Left cardiac atrium (tissue), 4 donors: Measurements from ENCODE around the gene TEAD3. TPM values are rescaled to one million over a fixed set of nuclear protein-coding genes. Genes with fewer than 3 reads are reported as not detected.
A peak's percentile ranks its signal among the peaks of the same experiment; 100 is the strongest.

Experiments used
- ATAC-seq, 2 donors: fragments of 200-7000 bp; cut with Tn5 transposase; one replicate each; pipeline ENCODE4 v1.9.1; 2020; ENCODE audit warnings: mild to moderate bottlenecking in 2 of 2, moderate library complexity in 2 of 2
- DNase-seq: peaks from one replicate; pipeline ENCODE4 v3.0.0-alpha.2; 2020
- intact Hi-C, 2 donors: fragments of 100-400 bp; cut with DNase I; formaldehyde crosslinking; loops; one replicate each; pipeline versions ENCODE4 v1.14.1 to v1.15.1; 2022 to 2023
- total RNA-seq, 2 donors: library from RNA; stranded (reverse); fragmentation: NEBNext Ultra II Directional; extraction: Animal tissue kit (Norgen Biotek cat#: 25700); gene quantifications; one replicate each; pipeline ENCODE4 v1.2.1, GENCODE V29; 2021
- donor health status: DM: no; HTN: yes; CAD: no.
- donor health status: DM: no; HTN: yes; CAD: no; lungs with severe emphysema.
- donor health status: DM: yes; HTN: yes; CAD: no.
- donor health status: Dilated cardiomyopathy.

Gene TEAD3
- total RNA-seq, 2 donors from 2014 or later = 22.4 to 39.6 TPM

- intact Hi-C loops = no loop called here
- ATAC-seq = no peak
- DNase-seq = no peak
These were observed 13.8 kb downstream of the TEAD3 start for GRCh38 chr6:35483062-35483461.

- intact Hi-C loops = no loop called here
- DNase-seq = no peak
- no peak for ATAC-seq
These were observed 15.7 kb downstream of the TEAD3 start for GRCh38 chr6:35481226-35481625.

GRCh38 chr6:35480176-35480575 is 16.7 kb downstream of the TEAD3 start:
- DNase-seq = no peak
- intact Hi-C loops = no loop called here
- ATAC-seq = no peak

- ATAC-seq (no peak), DNase-seq (no peak)
- intact Hi-C loops = no loop called here
These were observed 18.6 kb downstream of the TEAD3 start for GRCh38 chr6:35478259-35478658.

GRCh38 chr6:35477551-35478179 is 19.2 kb downstream of the TEAD3 start:
- DNase-seq = no peak
- intact Hi-C loops = no loop called here
- ATAC-seq = no peak

GRCh38 chr6:35477028-35477427 is 19.9 kb downstream of the TEAD3 start:
- no peak for ATAC-seq
- DNase-seq = no peak
- intact Hi-C loops = no loop called here

- ATAC-seq (no peak), DNase-seq (no peak)
- intact Hi-C loops = no loop called here
These were observed 20.9 kb downstream of the TEAD3 start for GRCh38 chr6:35476004-35476403.

- no peak for DNase-seq
- no peak for ATAC-seq
- intact Hi-C loops = no loop called here
These were observed 21.3 kb downstream of the TEAD3 start for GRCh38 chr6:35475573-35475972.

- DNase-seq (no peak), ATAC-seq (no peak)
- intact Hi-C loops = no loop called here
These were observed 21.8 kb downstream of the TEAD3 start for GRCh38 chr6:35474942-35475570.

- no peak for DNase-seq
- ATAC-seq = no peak
- intact Hi-C loops = no loop called here
These were observed 22.5 kb downstream of the TEAD3 start for GRCh38 chr6:35474131-35474941.

GRCh38 chr6:35473850-35474130 is 23.1 kb downstream of the TEAD3 start:
- ATAC-seq (no peak), DNase-seq (no peak)
- intact Hi-C loops = no loop called here

- intact Hi-C loops = no loop called here
- ATAC-seq (no peak), DNase-seq (no peak)
These were observed 23.6 kb downstream of the TEAD3 start for GRCh38 chr6:35473075-35473849.

- intact Hi-C loops = no loop called here
- DNase-seq = no peak
- no peak for ATAC-seq
These were observed 25.0 kb downstream of the TEAD3 start for GRCh38 chr6:35471836-35472345.

GRCh38 chr6:35470663-35471120 is 26.2 kb downstream of the TEAD3 start:
- DNase-seq = no peak
- no peak for ATAC-seq
- intact Hi-C loops = no loop called here

GRCh38 chr6:35469751-35470662 is 26.9 kb downstream of the TEAD3 start:
- intact Hi-C loops = no loop called here
- DNase-seq (no peak), ATAC-seq (no peak)

- no peak for DNase-seq
- peak; percentile 33 to 42 for ATAC-seq
- intact Hi-C loops = no loop called here
These were observed 27.7 kb downstream of the TEAD3 start for GRCh38 chr6:35468980-35469750.

GRCh38 chr6:35468181-35468979 is 28.5 kb downstream of the TEAD3 start, which contains the start of gene RPL10A:
TSS of gene RPL10A (plus strand) at chr6:35468401. CDS start at chr6:35468435, 34 bp downstream.
- intact Hi-C loops = no loop called here
- ATAC-seq = peak; percentile 86 to 92
- peak; percentile 95 for DNase-seq
